NCI-H1417 (cell line): Measurements from ENCODE around the gene KIAA1549.

Experiments used
- DNase-seq, 3 experiments: peaks; one replicate each; lab custom pipeline; 2025; lab: John Stamatoyannopoulos, UW

KIAA1549 gene

DNA sequence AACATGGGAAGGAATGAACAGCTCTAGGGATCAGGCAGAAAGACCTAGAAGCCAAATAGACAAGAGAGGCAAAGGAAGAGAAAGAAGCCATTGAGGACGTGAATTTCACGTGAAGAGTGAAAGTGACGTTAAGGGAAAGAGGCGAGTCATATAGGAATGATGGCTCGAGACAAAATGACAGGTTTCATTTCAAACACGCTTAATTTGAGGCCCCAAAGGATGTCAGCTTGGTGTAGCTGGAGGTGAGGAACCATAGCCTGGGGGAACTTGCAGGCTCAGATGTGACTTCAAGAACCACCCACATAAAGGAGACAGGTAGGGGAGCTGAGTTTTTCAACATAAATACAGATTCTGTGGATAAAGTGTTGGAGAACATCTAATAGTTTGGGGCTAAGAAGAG lies 98.9 kb downstream of the KIAA1549 start:
- DNase-seq, result no peak

DNA sequence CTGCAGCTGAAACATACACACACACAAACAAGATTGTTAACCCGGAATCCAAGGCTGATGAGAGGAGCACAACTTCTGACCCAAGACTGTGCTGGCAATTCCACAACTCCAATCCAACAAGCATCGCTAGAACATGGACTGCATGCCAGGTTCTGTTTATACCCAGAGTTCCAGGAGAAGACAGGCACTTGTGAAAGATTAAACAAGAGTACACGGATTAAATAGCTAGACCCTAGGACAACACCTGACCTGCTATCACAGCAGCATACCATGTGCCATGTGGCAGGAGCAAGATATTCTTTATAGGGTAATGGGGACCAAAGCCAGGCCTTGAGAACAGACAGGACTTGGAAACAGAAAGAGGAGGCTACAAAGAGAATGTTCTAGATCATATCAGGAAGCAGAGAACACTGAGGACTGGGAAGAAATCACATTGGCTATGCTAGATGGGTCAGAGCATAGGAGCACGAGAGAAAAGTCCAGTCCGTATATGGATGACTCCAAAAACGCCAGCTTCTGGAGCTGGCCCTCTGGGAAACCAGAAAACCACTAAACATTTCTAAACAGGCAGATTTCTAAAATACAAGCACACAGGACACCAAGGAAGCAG lies 99.5 kb downstream of the KIAA1549 start:
- no peak for DNase-seq

DNA sequence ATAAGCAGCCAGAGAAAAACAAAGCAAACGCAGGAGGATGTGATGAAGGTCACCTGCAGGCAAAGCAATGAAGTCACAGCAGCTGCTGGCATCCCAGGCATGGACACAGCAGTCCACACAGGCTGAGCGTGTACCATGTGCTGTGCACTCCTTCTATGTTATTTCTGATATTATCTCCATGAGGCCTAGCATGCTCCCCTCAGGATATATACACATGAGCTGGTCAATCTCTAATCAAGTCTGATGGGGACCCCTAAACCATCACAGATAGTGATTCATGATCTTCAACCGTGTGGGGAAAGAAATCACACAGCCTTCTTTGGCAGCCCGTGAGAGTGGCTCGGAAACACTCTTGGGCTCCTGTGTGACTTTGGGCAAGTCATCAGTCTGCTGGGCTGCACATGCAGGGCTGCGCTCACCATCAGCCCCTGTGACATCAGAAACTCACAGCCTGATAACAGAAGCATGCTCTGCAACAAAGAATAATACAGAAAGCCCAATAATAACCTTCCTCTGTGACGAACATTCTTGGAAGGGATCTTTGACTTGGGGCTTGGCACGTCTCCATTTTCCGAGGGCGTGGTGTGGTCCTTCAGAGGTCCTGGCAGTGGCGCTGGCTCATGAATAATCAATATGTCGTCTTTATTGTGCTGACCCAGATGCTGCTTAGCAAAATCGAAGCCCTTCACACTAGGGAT lies 100.2 kb downstream of the KIAA1549 start:
- DNase-seq, result no peak

- no peak for DNase-seq
These were observed 101.8 kb downstream of the KIAA1549 start for GRCh38 chr7:138879356-138879755.

DNA sequence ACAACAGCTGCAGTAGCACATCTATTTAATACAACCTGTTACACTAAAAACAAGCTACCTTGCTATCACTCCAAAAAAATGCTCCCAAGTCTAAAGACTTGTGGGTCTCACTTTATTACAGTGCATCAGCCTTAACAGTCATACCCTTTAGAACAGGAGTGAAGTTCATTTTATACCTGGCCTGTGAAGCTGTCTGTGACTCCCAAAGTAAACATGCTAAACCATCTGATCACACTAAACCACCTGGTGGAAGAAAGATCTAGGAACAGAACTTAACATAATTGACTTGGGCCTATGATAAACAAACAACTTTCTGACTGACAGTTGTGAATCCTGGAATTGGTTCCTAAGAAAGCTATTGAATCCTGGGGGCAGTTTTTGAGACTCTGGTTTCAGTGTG lies 102.3 kb downstream of the KIAA1549 start:
- no peak for DNase-seq

DNA sequence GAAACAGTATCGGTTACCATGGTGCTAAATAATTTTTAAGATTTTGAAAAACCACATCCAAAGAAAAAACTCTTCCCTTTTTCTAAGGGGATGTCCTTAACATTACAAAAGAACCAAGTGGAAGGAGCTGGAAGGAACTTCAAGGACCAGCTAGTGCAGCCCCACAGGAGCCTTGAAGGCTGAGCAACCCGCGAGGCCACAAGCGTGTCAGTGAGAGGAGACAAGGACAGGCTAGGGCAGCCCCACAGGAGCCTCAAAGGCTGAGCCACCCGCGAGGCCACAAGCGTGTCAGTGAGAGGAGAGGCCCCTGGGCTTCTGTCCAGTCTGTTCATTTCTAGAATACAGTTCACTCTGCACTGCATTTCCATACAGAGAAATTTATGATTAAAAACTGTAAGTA lies 103.1 kb downstream of the KIAA1549 start:
- DNase-seq, result no peak

DNA sequence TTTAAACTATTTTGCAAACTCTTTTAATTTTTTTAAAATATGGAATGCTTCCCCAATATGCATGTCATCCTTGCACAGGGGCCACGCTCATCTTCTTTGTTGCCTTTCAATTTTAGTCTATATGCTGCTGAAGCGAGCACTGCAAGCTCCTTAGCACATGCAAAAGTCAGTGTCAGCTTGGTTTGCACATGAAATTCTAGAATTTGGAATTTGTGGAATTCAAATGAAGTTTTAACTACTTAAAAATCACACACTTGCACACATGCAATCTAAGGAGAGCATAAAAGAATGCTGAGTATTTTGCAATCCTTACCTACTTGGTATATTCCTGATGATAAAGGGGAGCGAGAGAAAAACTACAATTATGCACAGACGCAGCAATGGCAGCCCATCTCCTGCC lies 104.9 kb downstream of the KIAA1549 start:
- no peak for DNase-seq

DNA sequence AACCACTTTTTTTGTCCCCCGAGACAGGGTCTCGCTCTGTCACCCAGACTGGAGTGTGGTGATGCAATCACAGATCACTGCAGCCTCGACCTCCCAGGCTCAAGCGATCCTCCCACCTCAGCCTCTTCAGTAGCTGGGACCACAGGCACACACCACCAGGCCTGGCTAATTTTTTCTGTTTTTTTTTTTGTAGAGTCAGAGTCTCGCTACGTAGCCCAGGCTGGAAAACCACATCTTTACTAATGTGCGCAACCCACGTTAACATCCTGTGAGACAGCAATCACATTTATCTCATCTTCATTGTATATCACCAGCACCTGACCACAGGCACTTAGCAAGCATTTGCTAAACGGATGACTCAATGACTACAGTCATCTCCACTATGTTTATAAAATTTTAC lies 105.4 kb downstream of the KIAA1549 start:
- DNase-seq, result no peak

GRCh38 chr7:138873220-138873892 lies 107.8 kb downstream of the KIAA1549 start:
- DNase-seq, result no peak

GRCh38 chr7:138872576-138872975 lies 108.6 kb downstream of the KIAA1549 start:
- DNase-seq, result no peak

GRCh38 chr7:138871814-138872090 lies 109.4 kb downstream of the KIAA1549 start:
- DNase-seq, result no peak

GRCh38 chr7:138871065-138871813 lies 110.0 kb downstream of the KIAA1549 start:
- DNase-seq, result no peak

DNA sequence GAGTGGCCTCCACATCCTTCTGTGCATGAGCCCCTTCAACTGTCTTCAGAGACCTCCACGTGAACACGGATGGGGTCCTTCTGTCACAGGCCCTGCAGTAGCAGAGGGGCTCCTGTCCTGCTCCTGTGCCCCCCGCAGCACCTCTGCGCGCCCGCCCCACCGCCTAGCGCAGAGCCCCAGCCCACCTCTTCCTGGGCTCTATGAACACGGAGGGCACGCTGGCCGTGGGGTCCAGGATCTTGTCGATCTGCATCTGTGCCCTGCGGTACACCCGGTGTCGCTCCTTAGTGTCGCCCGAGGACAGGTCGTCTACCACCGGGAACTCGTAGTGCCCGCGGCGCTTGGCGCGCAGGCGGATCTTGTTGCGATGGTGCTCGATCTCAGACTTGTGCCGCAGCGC lies 111.8 kb downstream of the KIAA1549 start:
- no peak for DNase-seq

DNA sequence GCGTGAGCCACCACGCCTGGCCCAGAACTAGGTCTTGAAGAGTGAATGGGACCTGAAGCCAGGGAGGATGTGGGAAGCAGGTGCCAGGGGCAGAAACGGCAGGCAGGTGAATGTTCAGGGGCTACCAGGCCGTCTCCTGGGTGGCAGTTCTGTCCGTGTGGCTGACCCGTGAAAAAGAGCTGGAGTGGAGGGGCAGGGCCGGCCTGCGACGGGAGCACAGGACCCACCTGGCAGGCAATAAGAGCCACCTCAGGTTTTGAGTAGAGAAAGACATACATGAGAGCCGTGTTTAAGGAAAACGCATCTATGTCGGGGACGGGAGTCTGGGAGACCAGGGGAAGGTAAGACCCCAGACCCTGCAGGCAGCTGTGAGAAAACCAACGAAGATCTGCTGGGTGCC lies 112.5 kb downstream of the KIAA1549 start:
- no peak for DNase-seq

DNA sequence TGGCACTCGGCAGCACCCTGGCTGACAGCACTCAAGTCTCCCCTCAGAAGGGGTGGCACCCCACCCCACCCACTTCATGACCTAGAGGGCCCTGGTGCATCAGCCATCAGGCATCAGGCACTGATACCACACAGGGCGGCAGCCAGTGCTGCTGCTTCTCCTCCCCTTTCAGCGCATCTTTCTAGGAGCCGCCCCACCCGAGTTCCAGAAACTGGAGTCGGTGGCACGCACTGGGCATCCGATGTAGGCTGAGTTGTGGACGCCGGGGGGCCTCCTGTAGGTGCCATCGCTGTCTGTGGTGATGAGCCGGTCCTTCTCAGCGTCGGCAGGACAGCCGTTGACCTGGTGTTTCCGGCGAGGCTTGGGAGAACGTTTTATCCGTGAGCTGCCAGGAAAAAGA lies 113.4 kb downstream of the KIAA1549 start:
- DNase-seq, result no peak

- no peak for DNase-seq
These were observed 114.8 kb downstream of the KIAA1549 start for GRCh38 chr7:138866353-138866752.

DNA sequence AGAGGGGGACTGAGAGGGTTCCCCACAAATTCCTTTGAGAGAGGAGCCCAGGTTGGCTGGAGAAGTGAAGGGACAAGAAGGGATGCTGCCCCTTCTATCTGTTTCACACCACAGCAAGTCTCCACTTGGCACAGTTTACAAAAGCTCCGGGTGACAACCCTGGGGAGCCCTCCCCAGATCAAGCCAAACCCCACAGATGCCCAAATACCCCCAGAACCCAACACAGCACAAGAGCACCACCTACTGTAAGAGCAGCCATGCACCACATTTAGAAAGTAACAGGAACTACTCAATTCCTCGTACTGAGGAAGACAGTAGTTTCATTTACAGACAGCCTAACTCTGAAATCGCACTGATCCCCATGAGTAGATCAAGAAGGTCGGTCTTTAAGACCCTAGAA lies 115.3 kb downstream of the KIAA1549 start:
- DNase-seq, result no peak

GRCh38 chr7:138864667-138865066 lies 116.5 kb downstream of the KIAA1549 start:
- DNase-seq, result no peak

DNA sequence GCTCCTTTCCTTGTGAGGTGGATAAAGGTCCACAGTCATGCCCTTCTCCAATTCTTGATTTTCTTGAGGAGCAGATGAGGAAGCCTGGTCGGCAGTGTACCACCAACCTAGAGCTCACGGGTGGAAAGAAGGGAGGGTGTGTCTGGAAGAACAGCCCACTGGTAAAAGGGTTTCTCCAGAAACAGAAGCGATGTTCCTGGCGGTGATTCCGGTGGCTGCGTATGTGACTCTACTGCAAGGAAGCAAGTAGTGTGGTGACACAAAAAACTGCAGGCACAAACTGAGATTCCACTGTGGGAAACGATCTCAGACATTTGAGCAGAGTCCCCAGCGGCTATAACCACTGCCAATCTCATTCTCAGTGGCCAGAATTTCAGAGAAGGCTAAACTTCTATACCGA lies 117.3 kb downstream of the KIAA1549 start:
- no peak for DNase-seq

GRCh38 chr7:138861051-138861450 lies 120.1 kb downstream of the KIAA1549 start:
- DNase-seq, result no peak

DNA sequence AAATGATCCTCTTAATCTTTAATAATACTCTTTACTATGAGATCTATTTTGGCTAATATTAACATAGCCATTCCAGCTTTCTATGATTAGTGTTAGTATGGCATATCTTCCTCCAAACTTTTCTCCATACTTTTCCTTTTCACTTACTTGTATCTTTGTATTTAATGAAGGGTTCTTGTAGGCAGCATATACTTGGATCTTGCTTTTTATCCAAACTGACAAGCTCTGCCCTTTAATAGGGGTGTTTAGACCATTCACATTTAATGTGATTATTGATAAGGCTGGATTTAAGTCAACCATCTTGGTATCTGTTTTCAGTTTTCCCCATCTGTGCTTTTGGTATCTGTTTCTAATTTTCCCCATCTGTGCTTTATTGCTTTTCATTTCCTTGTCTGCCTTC lies 123.5 kb downstream of the KIAA1549 start:
- DNase-seq, result no peak

- no peak for DNase-seq
These were observed 127.0 kb downstream of the KIAA1549 start for GRCh38 chr7:138854115-138854645.

- no peak for DNase-seq
These were observed 127.7 kb downstream of the KIAA1549 start for GRCh38 chr7:138853448-138853847.
